Measurements from ENCODE around the gene TDRD6.

DNA sequence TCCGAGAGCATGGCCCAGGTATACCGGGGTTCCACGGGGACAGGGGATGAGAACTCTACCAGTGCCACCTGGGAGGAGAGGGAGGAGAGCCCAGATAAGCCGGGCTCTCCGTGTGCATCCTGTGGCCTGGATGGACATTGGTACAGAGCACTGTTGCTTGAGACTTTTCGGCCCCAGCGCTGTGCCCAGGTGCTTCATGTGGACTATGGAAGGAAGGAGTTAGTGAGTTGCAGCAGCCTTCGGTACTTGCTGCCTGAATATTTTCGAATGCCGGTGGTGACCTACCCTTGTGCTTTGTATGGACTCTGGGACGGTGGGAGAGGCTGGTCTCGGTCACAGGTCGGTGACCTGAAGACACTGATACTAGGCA is 1.3 kb downstream of the TDRD6 start:
- TF ChIP-seq, protein P1, sequence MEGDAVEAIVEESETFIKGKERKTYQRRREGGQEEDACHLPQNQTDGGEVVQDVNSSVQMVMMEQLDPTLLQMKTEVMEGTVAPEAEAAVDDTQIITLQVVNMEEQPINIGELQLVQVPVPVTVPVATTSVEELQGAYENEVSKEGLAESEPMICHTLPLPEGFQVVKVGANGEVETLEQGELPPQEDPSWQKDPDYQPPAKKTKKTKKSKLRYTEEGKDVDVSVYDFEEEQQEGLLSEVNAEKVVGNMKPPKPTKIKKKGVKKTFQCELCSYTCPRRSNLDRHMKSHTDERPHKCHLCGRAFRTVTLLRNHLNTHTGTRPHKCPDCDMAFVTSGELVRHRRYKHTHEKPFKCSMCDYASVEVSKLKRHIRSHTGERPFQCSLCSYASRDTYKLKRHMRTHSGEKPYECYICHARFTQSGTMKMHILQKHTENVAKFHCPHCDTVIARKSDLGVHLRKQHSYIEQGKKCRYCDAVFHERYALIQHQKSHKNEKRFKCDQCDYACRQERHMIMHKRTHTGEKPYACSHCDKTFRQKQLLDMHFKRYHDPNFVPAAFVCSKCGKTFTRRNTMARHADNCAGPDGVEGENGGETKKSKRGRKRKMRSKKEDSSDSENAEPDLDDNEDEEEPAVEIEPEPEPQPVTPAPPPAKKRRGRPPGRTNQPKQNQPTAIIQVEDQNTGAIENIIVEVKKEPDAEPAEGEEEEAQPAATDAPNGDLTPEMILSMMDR (IDR thresholded peaks at IDR 0.05; ENCODE audit: insufficient read depth, low read length): no peak
- TF ChIP-seq POLR2AphosphoS5 (IDR thresholded peaks at IDR 0.05; ENCODE audit: low read depth): no peak

All from HL-60 (cell line).